ENCODE data around the gene PDE4B. TPM values are rescaled to one million over a fixed set of nuclear protein-coding genes. Genes with fewer than 3 reads are reported as not detected.

The PDE4B gene
- total and polyA plus RNA-seq, 3 experiments from 2014 or later, result 29.7 to 34.5 (median 31.4) TPM

GRCh38 chr1:66273656-66274055, 481.0 kb downstream of the PDE4B start:
- no peak for DNase-seq
- H3K36me3 Mint-ChIP-seq, result peaks cover 0 to 1% (median 0%) of the 10 kb centered on the region in 3 donors
- no peaks in the 10 kb centered on the region for H3K36me3 ChIP-seq (ENCODE audit: insufficient read depth, low read length)
- H3K4me1 Mint-ChIP-seq, result peaks cover 51 to 68% (median 63%) of the 10 kb centered on the region in 3 donors
- H3K27me3 Mint-ChIP-seq, result peaks cover 0 to 2% of the 10 kb centered on the region in 2 donors
- no peaks in the 10 kb centered on the region for H3K9me3 Mint-ChIP-seq
- POLR2A ChIA-PET, result no interaction called here
- no peaks in the 10 kb centered on the region for H3K9me3 ChIP-seq (ENCODE audit: low read length)
- no peak overlapping the region for H3K27ac ChIP-seq (ENCODE audit: low read depth, low read length)
- H3K27me3 ChIP-seq (ENCODE audit: insufficient read depth, low read length, poor library complexity, severe bottlenecking), result no peaks in the 10 kb centered on the region
- no peak overlapping the region for H3K4me3 Mint-ChIP-seq
- H3K27ac Mint-ChIP-seq, result peak overlapping the region in 2 of 8 donors; percentile 18 to 76
- no peak overlapping the region for H3K4me3 ChIP-seq (ENCODE audit: low read length)
- peaks cover 57% of the 10 kb centered on the region for H3K4me1 ChIP-seq (ENCODE audit: insufficient read depth, low read length)
- CTCF ChIA-PET, result interaction anchor here (1.4 to 3.1 kb wide), 5 partner anchors 31 to 172 kb away, joined by 3 to 19 read pairs (median 5); no protein-coding TSS in a partner anchor

- Histone ChIP-seq H3K4me3 (ENCODE audit: low read length) (peak overlapping the region; percentile 35), H3K36me3 (ENCODE audit: insufficient read depth, low read length) (no peaks in the 10 kb centered on the region), H3K27ac (ENCODE audit: low read depth, low read length) (peak overlapping the region; percentile 39), H3K4me1 (ENCODE audit: insufficient read depth, low read length) (peaks cover 66% of the 10 kb centered on the region), H3K9me3 (ENCODE audit: low read length) (no peaks in the 10 kb centered on the region), H3K27me3 (ENCODE audit: insufficient read depth, low read length, poor library complexity, severe bottlenecking) (no peaks in the 10 kb centered on the region)
- DNase-seq, result peak in 2 of 5 donors; percentile 35 to 51
- POLR2A ChIA-PET, result interaction anchor here (0.6 to 1.6 kb wide), 5 partner anchors 11 to 170 kb away, joined by 3 to 4 read pairs (median 3); no protein-coding TSS in a partner anchor
- peaks cover 60 to 78% (median 73%) of the 10 kb centered on the region in 3 donors for H3K4me1 Mint-ChIP-seq
- peak overlapping the region; percentile 30 to 89 (median 74) for H3K4me3 Mint-ChIP-seq
- CTCF ChIA-PET, result interaction anchor here (1.4 to 3.1 kb wide), 7 partner anchors 10 to 171 kb away, joined by 4 to 19 read pairs (median 6); no protein-coding TSS in a partner anchor
- no peaks in the 10 kb centered on the region for H3K27me3 Mint-ChIP-seq
- H3K9me3 Mint-ChIP-seq, result no peaks in the 10 kb centered on the region
- H3K36me3 Mint-ChIP-seq, result peaks cover 0 to 1% (median 0%) of the 10 kb centered on the region in 3 donors
- peak overlapping the region; percentile 87 to 98 (median 94) for H3K27ac Mint-ChIP-seq
Measured at GRCh38 chr1:66274634-66275033, 481.9 kb downstream of the PDE4B start.

DNA sequence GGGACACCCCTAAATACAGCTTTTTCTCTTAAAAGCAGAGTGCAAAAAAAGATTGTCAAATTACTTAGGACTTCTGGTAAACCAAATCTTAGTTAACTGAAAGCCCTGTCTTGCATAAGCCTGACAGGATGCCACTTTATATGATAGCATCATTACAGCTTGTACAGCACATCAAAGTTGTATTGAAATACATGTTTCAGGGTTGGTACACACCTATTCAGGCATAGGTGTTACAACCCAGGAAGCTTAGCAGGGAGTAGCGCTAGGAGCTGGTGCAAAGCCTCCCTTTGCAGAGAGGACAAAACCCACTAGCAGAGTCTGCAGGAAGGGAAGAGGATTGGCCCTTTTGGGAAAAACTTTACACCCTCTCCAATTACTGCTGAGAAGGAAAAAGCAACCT, 482.4 kb downstream of the PDE4B start:
- H3K27ac ChIP-seq (ENCODE audit: low read depth, low read length), result peak overlapping the region; percentile 39
- H3K4me1 Mint-ChIP-seq, result peaks cover 64 to 82% (median 78%) of the 10 kb centered on the region in 3 donors
- H3K9me3 Mint-ChIP-seq, result no peaks in the 10 kb centered on the region
- H3K36me3 Mint-ChIP-seq, result peaks cover 0 to 1% (median 0%) of the 10 kb centered on the region in 3 donors
- H3K4me3 Mint-ChIP-seq, result peak overlapping the region; percentile 74 to 89 (median 78)
- H3K27me3 Mint-ChIP-seq, result no peaks in the 10 kb centered on the region
- POLR2A ChIA-PET, result interaction anchor here (0.9 to 1.6 kb wide), 4 partner anchors 11 to 169 kb away, joined by 3 to 4 read pairs (median 3); no protein-coding TSS in a partner anchor
- H3K9me3 ChIP-seq (ENCODE audit: low read length), result no peaks in the 10 kb centered on the region
- H3K27ac Mint-ChIP-seq, result peak overlapping the region; percentile 87 to 98 (median 94)
- DNase-seq, result peak in 2 of 5 donors; percentile 40 to 64
- CTCF ChIA-PET, result interaction anchor here (0.8 to 3.1 kb wide), 8 partner anchors 10 to 170 kb away, joined by 3 to 19 read pairs (median 6); no protein-coding TSS in a partner anchor
- peaks cover 68% of the 10 kb centered on the region for H3K4me1 ChIP-seq (ENCODE audit: insufficient read depth, low read length)
- peak overlapping the region; percentile 35 for H3K4me3 ChIP-seq (ENCODE audit: low read length)
- no peaks in the 10 kb centered on the region for H3K36me3 ChIP-seq (ENCODE audit: insufficient read depth, low read length)
- H3K27me3 ChIP-seq (ENCODE audit: insufficient read depth, low read length, poor library complexity, severe bottlenecking), result no peaks in the 10 kb centered on the region

DNA sequence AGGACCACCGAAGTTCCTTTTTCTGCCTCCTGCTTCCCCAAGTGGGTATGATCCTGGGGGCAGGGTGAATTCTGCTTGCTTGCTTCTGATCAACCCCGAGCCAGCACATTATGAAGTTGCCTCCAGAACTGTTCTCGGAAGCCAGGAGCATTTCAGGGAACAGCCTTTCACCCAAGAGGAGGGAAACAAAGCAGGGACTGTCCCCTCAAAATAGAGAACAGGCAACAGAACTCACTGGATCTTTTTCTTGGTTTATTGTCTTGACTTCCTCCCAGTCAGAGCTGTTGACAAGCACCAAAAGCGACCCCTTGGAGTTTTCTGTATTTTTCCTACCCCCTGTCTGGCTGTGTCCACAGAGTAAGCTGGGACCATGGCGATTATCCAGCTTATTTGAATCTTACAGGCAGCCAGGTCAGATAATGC, 482.9 kb downstream of the PDE4B start:
- DNase-seq, result no peak
- H3K4me3 Mint-ChIP-seq, result peak overlapping the region; percentile 74 to 89 (median 78)
- H3K27ac Mint-ChIP-seq, result peak overlapping the region; percentile 87 to 98 (median 94)
- no peaks in the 10 kb centered on the region for H3K9me3 ChIP-seq (ENCODE audit: low read length)
- H3K4me3 ChIP-seq (ENCODE audit: low read length), result peak overlapping the region; percentile 35
- H3K36me3 ChIP-seq (ENCODE audit: insufficient read depth, low read length), result no peaks in the 10 kb centered on the region
- H3K9me3 Mint-ChIP-seq, result no peaks in the 10 kb centered on the region
- H3K4me1 ChIP-seq (ENCODE audit: insufficient read depth, low read length), result peaks cover 68% of the 10 kb centered on the region
- ChIA-PET CTCF (interaction anchor here (0.8 to 3.1 kb wide), 8 partner anchors 11 to 170 kb away, joined by 3 to 19 read pairs (median 6); no protein-coding TSS in a partner anchor), POLR2A (interaction anchor here (0.9 to 1.6 kb wide), 3 partner anchors 10 to 169 kb away, joined by 3 to 4 read pairs (median 3); no protein-coding TSS in a partner anchor)
- H3K4me1 Mint-ChIP-seq, result peaks cover 69 to 87% (median 83%) of the 10 kb centered on the region in 3 donors
- H3K27ac ChIP-seq (ENCODE audit: low read depth, low read length), result peak overlapping the region; percentile 2
- H3K27me3 Mint-ChIP-seq, result no peaks in the 10 kb centered on the region
- no peaks in the 10 kb centered on the region for H3K27me3 ChIP-seq (ENCODE audit: insufficient read depth, low read length, poor library complexity, severe bottlenecking)
- H3K36me3 Mint-ChIP-seq, result peaks cover 0 to 1% (median 0%) of the 10 kb centered on the region in 3 donors

DNA sequence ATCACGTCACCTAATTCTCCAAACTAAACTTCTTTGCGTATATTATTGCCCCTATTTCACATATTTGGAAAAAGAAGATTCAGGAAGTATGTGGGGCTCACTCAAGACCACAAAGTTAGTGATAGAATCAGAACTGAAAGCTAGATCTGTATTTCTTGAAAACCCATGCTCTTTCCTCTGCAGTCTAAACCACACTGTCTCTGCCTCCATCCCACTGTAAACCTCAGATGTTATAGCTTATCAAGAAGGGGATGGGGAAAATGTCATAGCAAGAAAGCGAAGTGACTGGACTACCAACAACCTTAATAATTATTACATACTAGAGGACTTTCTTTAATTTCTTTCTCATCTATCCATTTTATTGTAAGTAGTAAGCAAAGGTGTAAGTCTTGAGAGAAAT, 483.5 kb downstream of the PDE4B start:
- Mint-ChIP-seq H3K9me3 (no peaks in the 10 kb centered on the region), H3K4me1 (peaks cover 71 to 93% (median 89%) of the 10 kb centered on the region in 3 donors), H3K27ac (peak overlapping the region; percentile 87 to 98 (median 94)), H3K36me3 (peaks cover 0 to 1% (median 0%) of the 10 kb centered on the region in 3 donors), H3K27me3 (no peaks in the 10 kb centered on the region), H3K4me3 (peak overlapping the region; percentile 28 to 86 (median 78))
- H3K36me3 ChIP-seq (ENCODE audit: insufficient read depth, low read length), result no peaks in the 10 kb centered on the region
- H3K27me3 ChIP-seq (ENCODE audit: insufficient read depth, low read length, poor library complexity, severe bottlenecking), result no peaks in the 10 kb centered on the region
- peak in 2 of 5 donors; percentile 40 to 59 for DNase-seq
- no peak overlapping the region for H3K27ac ChIP-seq (ENCODE audit: low read depth, low read length)
- H3K4me1 ChIP-seq (ENCODE audit: insufficient read depth, low read length), result peaks cover 68% of the 10 kb centered on the region
- ChIA-PET POLR2A (interaction anchor here (0.7 to 1.6 kb wide), 3 partner anchors 10 to 74 kb away, joined by 3 read pairs; no protein-coding TSS in a partner anchor), CTCF (interaction anchor here (0.8 to 3.1 kb wide), 5 partner anchors 35 to 169 kb away, joined by 3 to 19 read pairs (median 6); no protein-coding TSS in a partner anchor)
- H3K9me3 ChIP-seq (ENCODE audit: low read length), result no peaks in the 10 kb centered on the region
- H3K4me3 ChIP-seq (ENCODE audit: low read length), result peak overlapping the region; percentile 35

DNA sequence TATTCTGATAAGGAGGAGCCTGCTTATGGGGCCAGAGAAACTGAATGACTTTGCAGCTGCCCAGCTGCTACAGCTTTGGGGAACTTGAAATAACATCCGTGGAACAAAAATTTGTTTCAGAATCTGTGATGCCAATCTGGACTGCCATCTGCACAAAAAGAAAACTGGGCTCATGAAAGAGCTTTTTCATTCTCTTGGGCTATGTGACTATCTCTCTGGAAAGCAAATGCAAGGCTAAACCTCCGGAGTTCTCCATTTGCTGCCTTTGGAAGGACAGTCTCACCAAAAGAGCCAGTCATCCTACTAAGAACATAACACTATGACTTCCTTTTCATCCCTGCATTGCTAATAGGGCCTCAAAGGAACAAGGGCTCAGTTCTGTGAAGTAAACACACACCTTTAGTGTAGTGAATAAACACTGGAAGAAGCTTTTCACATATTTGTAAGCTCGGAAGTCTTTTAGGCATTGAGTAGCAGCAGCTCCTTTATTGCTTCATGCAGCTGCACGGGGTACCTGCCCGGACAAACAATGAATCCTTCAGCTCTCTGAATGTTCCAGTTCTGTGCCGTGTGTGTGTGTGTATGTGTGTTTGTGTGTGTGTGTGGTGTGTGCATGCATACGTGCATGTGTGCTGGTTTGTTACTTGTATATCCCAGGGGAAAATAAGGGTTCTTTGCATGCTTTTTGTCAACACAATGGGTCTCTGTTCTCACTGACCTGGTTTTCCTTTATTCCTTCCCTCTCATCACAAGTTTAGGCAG, 485.7 kb downstream of the PDE4B start:
- Histone ChIP-seq H3K36me3 (ENCODE audit: insufficient read depth, low read length) (no peaks in the 10 kb centered on the region), H3K27ac (ENCODE audit: low read depth, low read length) (no peak overlapping the region), H3K27me3 (ENCODE audit: insufficient read depth, low read length, poor library complexity, severe bottlenecking) (no peaks in the 10 kb centered on the region), H3K9me3 (ENCODE audit: low read length) (no peaks in the 10 kb centered on the region), H3K4me1 (ENCODE audit: insufficient read depth, low read length) (peaks cover 75% of the 10 kb centered on the region), H3K4me3 (ENCODE audit: low read length) (no peak overlapping the region)
- ChIA-PET CTCF (interaction anchor here (4.1 kb wide), 1 partner anchor 168 kb away, joined by 21 read pairs; no protein-coding TSS in a partner anchor), POLR2A (no interaction called here)
- H3K27ac Mint-ChIP-seq, result peak overlapping the region; percentile 1 to 84 (median 46)
- no peaks in the 10 kb centered on the region for H3K27me3 Mint-ChIP-seq
- no peak for DNase-seq
- H3K4me3 Mint-ChIP-seq, result peak overlapping the region in 1 of 7 donors; percentile 13
- peaks cover 74 to 96% (median 94%) of the 10 kb centered on the region in 3 donors for H3K4me1 Mint-ChIP-seq
- H3K36me3 Mint-ChIP-seq, result peaks cover 0 to 1% (median 0%) of the 10 kb centered on the region in 3 donors
- no peaks in the 10 kb centered on the region for H3K9me3 Mint-ChIP-seq

DNA sequence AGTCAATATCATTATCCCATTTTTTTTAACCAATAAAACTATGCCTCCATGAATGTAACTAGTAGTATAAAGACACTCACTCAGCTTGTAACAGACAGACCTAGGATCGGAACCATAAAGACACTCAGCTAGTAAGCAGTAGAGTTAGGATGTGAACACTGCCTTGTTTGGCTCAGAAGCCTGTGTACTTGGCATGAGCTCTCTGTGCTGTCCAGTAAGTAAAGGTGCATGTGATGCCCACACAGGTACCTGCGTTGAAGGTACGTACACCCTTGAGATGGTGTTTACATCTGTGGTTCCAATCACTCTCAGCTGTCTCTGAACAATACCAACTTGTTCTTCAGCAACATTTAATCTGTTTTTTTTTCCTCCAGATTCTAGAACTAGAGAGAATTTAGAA, 489.1 kb downstream of the PDE4B start:
- POLR2A ChIA-PET, result interaction anchor here (0.7 to 1.5 kb wide), 2 partner anchors 19 to 32 kb away, joined by 3 to 4 read pairs; no protein-coding TSS in a partner anchor

More for the DNA sequence above, 489.1 kb downstream of the PDE4B start:
- H3K27me3 ChIP-seq (ENCODE audit: insufficient read depth, low read length, poor library complexity, severe bottlenecking), result no peaks in the 10 kb centered on the region
- Mint-ChIP-seq H3K27ac (peak overlapping the region; percentile 50 to 90 (median 86)), H3K9me3 (no peaks in the 10 kb centered on the region), H3K36me3 (no peaks in the 10 kb centered on the region), H3K4me1 (peaks cover 73 to 97% (median 97%) of the 10 kb centered on the region in 3 donors), H3K4me3 (no peak overlapping the region), H3K27me3 (no peaks in the 10 kb centered on the region)
- no peak overlapping the region for H3K27ac ChIP-seq (ENCODE audit: low read depth, low read length)
- no peak for DNase-seq
- no peaks in the 10 kb centered on the region for H3K36me3 ChIP-seq (ENCODE audit: insufficient read depth, low read length)
- no peaks in the 10 kb centered on the region for H3K9me3 ChIP-seq (ENCODE audit: low read length)
- CTCF ChIA-PET, result interaction anchor here (1.0 to 3.7 kb wide), 12 partner anchors 9 to 164 kb away, joined by 3 to 33 read pairs (median 4); no protein-coding TSS in a partner anchor
- no peak overlapping the region for H3K4me3 ChIP-seq (ENCODE audit: low read length)
- H3K4me1 ChIP-seq (ENCODE audit: insufficient read depth, low read length), result peaks cover 75% of the 10 kb centered on the region

Measured in CD8-positive, alpha-beta memory T cell (primary cell).